G401.6 (cell line): ENCODE data around the gene AHR.
"Not testable (repeated sequence)": the region's sequence is repeated elsewhere in the genome, so short reads cannot be mapped to it uniquely, and the experiment has no call there.

Source experiments
- FAIRE-seq: peaks from 2 replicates; lab custom pipeline; 2012; peaks lifted over from hg19 to GRCh38; lab: Jason Lieb, UNC

Gene AHR

GRCh38 chr7:17380736-17381662 lies 82.5 kb downstream of the AHR start:
- FAIRE-seq: no peak

- not testable (repeated sequence) for FAIRE-seq
These were observed 84.2 kb downstream of the AHR start for GRCh38 chr7:17382408-17383354.

- FAIRE-seq: no peak
These were observed 85.9 kb downstream of the AHR start for GRCh38 chr7:17384400-17384799.

GRCh38 chr7:17385612-17386011 lies 87.2 kb downstream of the AHR start:
- no peak for FAIRE-seq

- FAIRE-seq: no peak
These were observed 91.9 kb downstream of the AHR start for GRCh38 chr7:17390392-17390791.

GRCh38 chr7:17391366-17391765 lies 92.9 kb downstream of the AHR start:
- no peak for FAIRE-seq

GRCh38 chr7:17392846-17393245 lies 94.4 kb downstream of the AHR start:
- FAIRE-seq: no peak

- not testable (repeated sequence) for FAIRE-seq
These were observed 96.1 kb downstream of the AHR start for GRCh38 chr7:17394563-17394962.
